CD4-positive, alpha-beta T cell treated with Interleukin-6 for 4 hours (primary cell): ENCODE results near the gene RIPPLY2.
"Not testable (repeated sequence)": the region's sequence is repeated elsewhere in the genome, so short reads cannot be mapped to it uniquely, and the experiment has no call there.

ENCODE experiments used
- DNase-seq: peaks from one replicate; pipeline ENCODE4 v3.0.0-alpha.2; 2020; ENCODE audit warnings: mixed read lengths

Gene RIPPLY2

GRCh38 chr6:83860782-83861495, 7.8 kb downstream of the RIPPLY2 start:
- no peak for DNase-seq

DNA sequence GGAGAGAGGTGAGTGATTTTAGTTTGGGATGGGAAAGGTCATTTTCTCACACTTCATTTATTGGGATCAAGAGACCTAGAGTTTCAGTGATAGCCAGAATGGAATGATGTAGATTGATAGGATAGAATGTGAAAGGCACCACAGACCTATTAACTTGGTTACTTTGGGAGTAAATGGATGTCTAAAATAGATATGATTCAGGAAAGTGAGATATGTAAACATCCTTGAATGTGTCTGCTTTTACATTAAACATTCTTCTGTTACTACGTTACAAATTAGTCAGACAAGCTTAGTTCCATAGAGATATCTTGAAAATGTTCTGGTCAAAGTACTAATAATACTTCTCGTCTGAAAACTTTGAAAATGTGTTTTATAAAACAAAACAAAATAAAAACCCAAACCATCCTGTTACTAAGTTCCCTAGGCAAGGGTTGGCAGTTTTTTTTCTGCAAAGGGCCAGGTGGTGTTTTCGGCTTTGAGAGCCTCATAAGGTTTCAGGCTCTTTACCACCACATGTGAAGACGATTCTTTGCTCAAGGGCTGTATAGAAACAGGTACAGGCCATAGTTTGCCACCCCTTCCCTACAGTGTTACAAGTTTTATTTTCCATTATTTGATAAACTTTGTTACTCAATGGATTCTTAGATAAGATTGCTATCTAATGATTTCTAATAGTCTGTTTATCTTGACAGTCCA, 9.8 kb downstream of the RIPPLY2 start:
- no peak for DNase-seq

- DNase-seq = no peak
These were observed 13.9 kb downstream of the RIPPLY2 start for GRCh38 chr6:83867043-83867442.

GRCh38 chr6:83867527-83868161, 14.5 kb downstream of the RIPPLY2 start:
- no peak for DNase-seq

DNA sequence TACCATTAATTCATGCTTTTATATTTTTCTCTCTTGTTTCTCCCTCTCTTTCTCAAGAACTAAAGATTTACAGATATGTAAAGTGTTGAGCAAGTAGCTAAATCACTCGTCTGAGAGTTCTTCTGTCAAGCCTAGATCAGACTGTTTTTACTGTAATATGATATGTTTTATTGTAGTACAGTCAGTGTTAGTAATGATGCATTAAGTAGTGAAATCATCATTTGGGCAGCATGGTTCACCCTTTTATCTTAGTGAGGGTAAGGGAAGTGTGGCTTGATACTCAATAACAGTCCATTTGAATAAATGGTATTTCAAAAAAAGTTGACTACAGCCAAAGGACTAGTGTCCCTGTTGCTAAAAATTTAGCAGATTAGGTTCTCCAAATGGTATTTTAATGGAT, 15.5 kb downstream of the RIPPLY2 start:
- DNase-seq = no peak

DNA sequence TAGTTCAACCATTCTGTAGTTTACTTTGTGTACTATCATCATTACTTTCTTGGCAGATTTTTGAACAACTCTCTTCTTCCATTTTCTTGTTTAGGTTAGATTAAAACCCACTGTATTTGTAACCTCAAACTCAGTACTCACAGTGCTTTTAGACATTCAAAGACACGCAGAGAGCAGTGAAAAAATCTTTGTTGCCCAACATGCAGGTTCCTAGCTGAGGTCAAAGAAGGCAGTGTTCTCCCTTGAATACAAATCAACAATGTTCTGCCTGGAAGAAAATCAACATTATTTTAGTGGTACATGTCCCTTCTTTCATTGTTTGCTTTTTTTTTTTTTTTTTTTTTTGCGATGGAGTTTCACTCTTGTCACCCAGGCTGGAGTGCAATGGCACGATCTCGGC, 17.5 kb downstream of the RIPPLY2 start:
- no peak for DNase-seq

DNA sequence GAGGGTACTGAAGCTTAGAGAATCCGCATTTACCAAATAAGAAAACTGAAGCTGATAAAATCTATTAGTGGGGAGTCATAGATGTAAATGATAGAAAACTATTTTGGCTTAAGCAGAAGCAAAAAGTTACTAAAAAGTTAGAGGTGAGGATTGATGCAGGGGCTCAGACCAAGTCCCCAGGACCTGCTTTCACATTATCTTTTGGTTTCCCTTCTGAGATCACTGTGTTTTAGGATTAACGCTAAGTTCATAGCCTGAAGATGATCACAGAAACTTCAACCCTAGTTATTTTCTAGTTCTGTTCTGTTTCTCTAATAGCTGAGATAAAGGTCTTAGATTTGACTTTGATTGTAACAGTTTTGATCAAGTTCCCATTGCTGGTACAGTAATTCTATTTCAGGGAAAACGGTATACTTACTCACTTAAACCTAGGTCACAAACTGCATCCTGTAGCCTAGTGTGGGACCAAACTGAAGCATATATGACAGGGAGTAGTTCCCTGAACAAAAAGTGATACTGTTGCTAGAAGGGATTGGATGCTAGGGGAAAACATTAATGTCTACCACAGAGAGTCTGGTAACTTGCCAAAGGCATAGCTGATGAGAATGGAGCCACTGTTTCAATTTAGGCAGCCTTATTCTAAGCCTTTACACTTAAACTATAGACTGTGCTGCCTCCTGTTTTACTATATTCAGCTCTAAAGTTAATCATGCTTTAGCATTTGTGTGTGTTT, 19.4 kb downstream of the RIPPLY2 start:
- no peak for DNase-seq

DNA sequence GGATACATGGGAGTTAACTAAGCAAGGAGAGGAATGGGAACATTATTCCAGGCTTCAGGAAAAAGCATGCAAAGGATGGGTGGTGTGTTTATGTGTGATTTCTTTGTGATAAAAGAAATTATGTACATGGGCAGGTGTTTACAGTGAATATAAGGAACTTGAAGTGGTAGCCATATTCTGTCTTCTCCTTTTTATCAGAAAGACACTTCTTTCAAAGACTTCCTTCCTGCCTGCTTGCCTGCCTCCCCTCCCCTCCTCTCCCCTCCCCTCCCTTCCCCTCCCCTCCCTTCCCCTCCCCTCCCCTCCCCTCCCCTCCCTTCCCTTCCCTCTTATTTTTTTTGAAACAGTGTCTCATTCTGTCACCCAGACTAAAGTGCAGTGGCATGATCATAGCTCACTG, 20.7 kb downstream of the RIPPLY2 start:
- DNase-seq = no peak

DNA sequence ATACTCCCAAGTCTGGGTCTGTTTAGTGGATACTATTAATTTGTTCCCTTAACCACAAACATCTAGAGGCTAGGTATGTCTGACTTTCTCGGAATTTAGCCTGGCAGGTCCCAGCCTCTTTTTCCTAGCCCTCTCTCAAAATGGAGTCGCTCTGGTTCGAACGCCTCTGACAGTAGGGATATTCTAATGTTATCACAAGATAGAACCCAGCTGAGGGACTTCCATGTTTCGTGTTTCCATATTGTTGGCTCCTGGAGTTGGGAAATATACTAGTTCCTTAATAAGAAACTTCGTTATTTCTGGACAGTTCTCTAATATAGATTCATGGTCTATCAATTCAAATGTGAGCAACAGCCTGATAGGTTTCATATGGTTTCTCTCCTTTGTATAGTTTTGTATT, 22.7 kb downstream of the RIPPLY2 start:
- DNase-seq = no peak

GRCh38 chr6:83878902-83879644, 25.9 kb downstream of the RIPPLY2 start:
- DNase-seq = no peak

DNA sequence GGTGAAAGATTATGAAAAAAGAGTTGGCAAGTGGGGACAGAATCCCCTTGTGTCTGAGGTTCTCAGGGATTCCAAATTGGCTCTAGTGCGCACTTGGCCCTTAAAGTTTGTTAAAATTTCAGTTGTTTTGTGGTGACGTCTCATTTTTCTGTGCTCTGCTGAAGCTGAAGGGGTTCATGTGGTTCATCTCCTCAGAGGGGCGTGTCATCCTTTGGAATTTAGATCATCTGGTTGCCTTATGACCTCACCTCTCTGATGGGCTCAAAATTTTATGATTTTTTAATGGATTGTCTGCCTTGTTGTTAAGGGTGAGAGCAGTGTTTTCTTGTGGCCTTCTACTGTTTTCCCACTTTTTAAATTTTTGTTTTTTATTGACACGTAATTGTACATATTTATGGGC, 26.6 kb downstream of the RIPPLY2 start:
- no peak for DNase-seq

DNA sequence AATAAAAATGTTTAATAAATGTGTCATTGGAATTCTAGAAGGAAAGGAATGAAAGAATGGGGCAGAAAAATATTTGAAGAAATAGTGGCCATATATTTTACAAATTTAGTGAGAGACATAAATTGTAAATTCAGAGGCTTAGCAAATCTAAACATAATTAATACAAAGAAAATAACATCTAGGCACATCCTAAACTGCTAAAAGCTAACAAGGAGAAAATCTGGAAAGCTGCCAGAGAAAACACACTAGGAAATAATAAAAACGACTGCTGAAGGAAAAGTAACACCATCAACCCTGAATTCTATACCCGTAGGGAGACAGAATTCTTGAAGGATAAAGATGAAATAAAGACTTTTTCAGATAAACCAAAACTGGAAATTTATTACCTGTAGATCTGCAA, 30.1 kb downstream of the RIPPLY2 start:
- no peak for DNase-seq

- no peak for DNase-seq
These were observed 31.4 kb downstream of the RIPPLY2 start for GRCh38 chr6:83884523-83884922.

DNA sequence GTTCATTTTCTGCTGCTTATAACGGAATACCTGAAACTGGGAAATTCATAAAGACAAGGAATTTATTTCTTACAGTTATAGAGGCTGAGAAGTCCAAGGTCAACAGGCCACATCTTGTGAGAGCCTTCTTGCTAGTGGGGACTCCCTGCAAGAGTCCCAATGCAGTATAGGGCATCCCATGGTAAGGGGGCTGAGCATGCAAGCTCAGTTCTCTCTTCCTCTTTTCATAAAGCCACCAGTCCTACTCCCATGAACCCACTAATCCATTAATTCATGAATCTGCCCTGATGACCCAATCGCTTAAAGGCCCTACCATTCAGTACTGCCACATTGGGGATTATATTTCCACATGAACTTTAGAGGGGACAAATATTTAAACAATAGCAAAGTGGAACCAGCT, 32.8 kb downstream of the RIPPLY2 start:
- DNase-seq = no peak

DNA sequence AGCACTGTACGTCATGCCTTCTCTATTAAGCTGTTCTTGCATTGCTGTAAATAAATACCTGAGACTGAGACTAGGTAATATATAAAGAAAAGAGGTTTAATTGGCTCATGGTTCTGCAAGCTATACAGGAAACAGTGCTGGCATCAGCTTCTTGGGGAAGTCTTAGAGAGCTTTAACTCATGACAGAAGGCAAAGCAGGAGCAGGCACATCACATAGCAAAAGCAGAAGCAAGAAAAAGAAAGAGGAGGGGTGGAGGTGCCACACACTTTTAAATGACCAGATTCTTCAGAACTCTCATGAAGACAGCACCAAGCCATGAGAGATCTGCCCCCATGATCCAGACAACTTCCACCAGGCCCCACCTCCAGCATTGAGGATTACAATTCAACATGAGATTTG, 36.5 kb downstream of the RIPPLY2 start:
- DNase-seq = no peak

GRCh38 chr6:83890520-83890919, 37.4 kb downstream of the RIPPLY2 start:
- DNase-seq = no peak

DNA sequence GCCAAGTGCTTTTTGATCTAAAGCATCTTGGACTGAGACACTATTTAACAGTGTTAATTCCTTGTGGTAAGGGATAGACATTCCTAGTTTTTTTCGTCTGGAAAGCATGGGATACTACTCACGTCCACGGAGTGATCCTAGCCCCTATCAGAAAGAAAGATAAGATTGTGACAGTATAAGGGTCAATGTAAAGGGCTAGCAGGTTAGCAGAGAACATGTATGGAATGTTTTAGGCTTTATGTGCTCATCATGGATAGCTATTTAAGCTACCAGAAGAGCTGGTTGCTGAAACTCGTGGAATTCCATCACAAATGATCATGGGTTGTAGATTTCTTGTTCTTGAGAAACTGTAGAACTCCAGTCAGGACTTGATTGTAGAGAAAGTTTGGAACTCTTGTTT, 38.4 kb downstream of the RIPPLY2 start:
- DNase-seq = no peak

GRCh38 chr6:83893024-83893423, 39.9 kb downstream of the RIPPLY2 start:
- no peak for DNase-seq

DNA sequence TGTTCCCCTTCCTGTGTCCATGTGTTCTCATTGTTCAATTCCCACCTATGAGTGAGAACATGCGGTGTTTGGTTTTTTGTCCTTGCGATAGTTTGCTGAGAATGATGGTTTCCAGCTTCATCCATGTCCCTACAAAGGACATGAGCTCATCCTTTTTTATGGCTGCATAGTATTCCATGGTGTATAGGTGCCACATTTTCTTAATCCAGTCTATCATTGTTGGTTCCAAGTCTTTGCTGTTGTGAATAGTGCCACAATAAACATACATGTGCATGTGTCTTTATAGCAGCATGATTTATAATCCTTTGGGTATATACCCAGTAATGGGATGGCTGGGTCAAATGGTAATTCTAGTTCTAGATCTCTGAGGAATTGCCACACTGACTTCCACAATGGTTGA, 43.9 kb downstream of the RIPPLY2 start:
- not testable (repeated sequence) for DNase-seq

GRCh38 chr6:83901624-83902023, 48.5 kb downstream of the RIPPLY2 start:
- DNase-seq = no peak

- no peak for DNase-seq
These were observed 51.2 kb downstream of the RIPPLY2 start for GRCh38 chr6:83904395-83904794.

DNA sequence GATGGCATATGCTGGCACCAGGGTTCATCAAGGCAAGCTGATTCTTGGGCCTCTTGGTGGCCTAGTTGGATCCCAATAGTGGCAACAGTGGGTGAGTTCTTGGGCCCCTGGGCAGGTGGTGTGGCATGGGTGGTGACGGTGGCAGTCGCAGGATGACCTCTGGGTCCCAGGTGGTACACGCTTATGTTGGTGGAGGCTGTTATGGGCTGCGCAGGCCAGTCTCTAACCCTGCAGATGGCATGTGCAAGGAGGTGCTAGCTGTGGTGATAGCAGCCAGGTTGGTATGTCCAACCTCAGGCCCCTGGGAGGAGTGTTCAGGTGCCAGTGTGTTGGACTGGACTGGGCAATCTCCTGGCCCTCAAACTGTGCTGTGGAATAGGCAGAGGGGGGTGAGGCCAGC, 52.5 kb downstream of the RIPPLY2 start:
- no peak for DNase-seq
